Measurements from ENCODE around the gene RAD17. TPM values are rescaled to one million over a fixed set of nuclear protein-coding genes. Genes with fewer than 3 reads are reported as not detected.
"Not testable (repeated sequence)": the region's sequence is repeated elsewhere in the genome, so short reads cannot be mapped to it uniquely, and the experiment has no call there.

Gene RAD17
- total RNA-seq = 10 to 100 TPM; 14.6 to 24.1 (median 14.7) TPM

GRCh38 chr5:69369340-69370121, at the start of gene RAD17, which contains the start of the genes AK6 and TAF9:
RAD17 (plus strand) TSS chr5:69369818; CDS start chr5:69372209, 2,391 bp downstream.
AK6 (minus strand) TSS chr5:69369520; CDS start chr5:69369490, 30 bp downstream.
TAF9 (minus strand) TSS chr5:69369520; CDS start chr5:69365737, 3,783 bp downstream.
- H3K4me1 ChIP-seq = peaks cover 0 to 9% of the 10 kb centered on the region in 2 donors
- intact Hi-C loops (cut with DNase I; ENCODE audit: low total_unique reads) = no loop called here

GRCh38 chr5:69326365-69326764, 43.3 kb upstream of the RAD17 start:
- Histone ChIP-seq H3K4me3 (no peak overlapping the region), H3K4me1 (no peaks in the 10 kb centered on the region), H3K27ac (no peak overlapping the region), H3K36me3 (no peaks in the 10 kb centered on the region), H3K9me3 (no peaks in the 10 kb centered on the region), H3K27me3 (no peaks in the 10 kb centered on the region)
- TF ChIP-seq POLR2A (IDR thresholded peaks at IDR 0.05) (no peak), CTCF (IDR thresholded peaks at IDR 0.05) (no peak), POLR2AphosphoS5 (IDR thresholded peaks at IDR 0.05) (no peak)
- intact Hi-C loops (cut with DNase I; ENCODE audit: low total_unique reads) = no loop called here
- DNase-seq (ENCODE audit: low spot score in 2 of 2) = no peak

More at GRCh38 chr5:69369340-69370121, at the start of gene RAD17, which contains the start of the genes AK6 and TAF9:
- Histone ChIP-seq H3K4me3 (peak within 1 kb of the TSS; percentile 73 to 82 (median 81)), H3K27me3 (no peaks in the 10 kb centered on the region), H3K9me3 (no peaks in the 10 kb centered on the region), H3K36me3 (no peaks in the 10 kb centered on the region), H3K27ac (peak within 1 kb of the TSS; percentile 98 to 99)
- TF ChIP-seq CTCF (IDR thresholded peaks at IDR 0.05) (peak in 1 of 3 donors; percentile 15), POLR2AphosphoS5 (IDR thresholded peaks at IDR 0.05) (peak; percentile 87 to 93 (median 91)), POLR2A (IDR thresholded peaks at IDR 0.05) (peak; percentile 55)
- peak; percentile 86 to 88 for DNase-seq (ENCODE audit: low spot score in 2 of 2)

GRCh38 chr5:69329905-69330489, 39.6 kb upstream of the RAD17 start:
- Histone ChIP-seq H3K9me3 (no peaks in the 10 kb centered on the region), H3K27ac (no peak overlapping the region), H3K4me1 (no peaks in the 10 kb centered on the region), H3K4me3 (no peak overlapping the region), H3K27me3 (no peaks in the 10 kb centered on the region), H3K36me3 (no peaks in the 10 kb centered on the region)
- intact Hi-C loops (cut with DNase I; ENCODE audit: low total_unique reads) = no loop called here
- DNase-seq (ENCODE audit: low spot score in 2 of 2) = peak in 1 of 2 donors; percentile 67
- no peak for TF ChIP-seq POLR2A (IDR thresholded peaks at IDR 0.05)
- no peak for TF ChIP-seq CTCF (IDR thresholded peaks at IDR 0.05)
- no peak for TF ChIP-seq POLR2AphosphoS5 (IDR thresholded peaks at IDR 0.05)

- TF ChIP-seq CTCF (IDR thresholded peaks at IDR 0.05) (no peak), POLR2AphosphoS5 (IDR thresholded peaks at IDR 0.05) (no peak), POLR2A (IDR thresholded peaks at IDR 0.05) (no peak)
- Histone ChIP-seq H3K36me3 (no peaks in the 10 kb centered on the region), H3K27me3 (no peaks in the 10 kb centered on the region), H3K4me3 (peak overlapping the region; percentile 55 to 81 (median 75)), H3K27ac (peak overlapping the region; percentile 85 to 88), H3K4me1 (no peaks in the 10 kb centered on the region), H3K9me3 (no peaks in the 10 kb centered on the region)
- intact Hi-C loops (cut with DNase I; ENCODE audit: low total_unique reads) = no loop called here
- peak in 1 of 2 donors; percentile 59 for DNase-seq (ENCODE audit: low spot score in 2 of 2)
These were observed 37.8 kb upstream of the RAD17 start for GRCh38 chr5:69331528-69332445.

GRCh38 chr5:69333668-69334315, 35.8 kb upstream of the RAD17 start:
- H3K36me3 ChIP-seq; intact Hi-C loops (cut with DNase I; ENCODE audit: low total_unique reads); H3K4me1 ChIP-seq; H3K27me3 ChIP-seq; DNase-seq (ENCODE audit: low spot score in 2 of 2); H3K9me3 ChIP-seq; H3K27ac ChIP-seq; H3K4me3 ChIP-seq: not testable (repeated sequence)
